Activated CD4-positive, alpha-beta T cell treated with anti-CD3 and anti-CD28 coated beads for 24 hours (primary cell): ENCODE data around the gene ANTXR1.
"Not testable (repeated sequence)": the region's sequence is repeated elsewhere in the genome, so short reads cannot be mapped to it uniquely, and the experiment has no call there.

Experiments
- DNase-seq, 2 donors: peaks; one replicate each; pipeline ENCODE4 v3.0.0-alpha.2; 2020; ENCODE audit warnings: low read depth in 2 of 2

Gene ANTXR1

GRCh38 chr2:69165091-69165880, 152.3 kb downstream of the ANTXR1 start:
- DNase-seq, result no peak

DNA sequence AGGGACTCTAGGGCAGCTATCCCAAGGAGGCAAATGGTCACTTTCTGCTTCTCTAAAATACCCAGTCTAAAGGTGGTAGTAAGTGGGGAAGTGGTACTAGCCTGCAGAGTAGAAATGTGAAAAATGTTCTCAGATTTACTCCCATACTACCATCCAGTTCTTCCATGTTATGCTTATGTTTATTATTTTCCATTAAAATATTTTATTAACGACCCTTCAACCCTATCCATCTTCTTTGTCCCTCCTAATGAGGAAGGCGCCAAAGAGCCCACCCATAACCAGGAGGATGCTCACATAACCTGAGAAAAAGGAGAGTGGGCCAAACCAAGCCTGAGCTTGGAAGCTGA, 153.5 kb downstream of the ANTXR1 start:
- no peak for DNase-seq

GRCh38 chr2:69166812-69167468, 154.0 kb downstream of the ANTXR1 start:
- no peak for DNase-seq

DNA sequence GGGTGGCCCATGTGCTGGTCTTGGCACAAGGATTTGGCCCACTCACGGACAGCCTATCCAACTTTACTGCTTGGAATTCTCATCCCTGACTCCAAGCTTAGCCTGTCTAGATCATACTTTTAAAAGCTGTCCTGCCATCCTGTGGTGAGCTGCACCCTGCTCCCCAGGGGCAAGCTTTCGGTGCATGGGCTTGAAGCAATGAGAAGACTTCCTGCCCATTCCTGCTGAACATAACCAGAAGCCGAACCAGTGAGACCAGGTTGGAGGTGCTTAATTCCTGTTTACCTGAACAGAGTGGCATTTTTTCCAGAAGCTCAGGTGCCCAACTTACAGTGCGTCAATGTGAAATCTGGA, 154.5 kb downstream of the ANTXR1 start:
- DNase-seq, result no peak

- no peak for DNase-seq
Measured at GRCh38 chr2:69168144-69168813, 155.3 kb downstream of the ANTXR1 start.

DNA sequence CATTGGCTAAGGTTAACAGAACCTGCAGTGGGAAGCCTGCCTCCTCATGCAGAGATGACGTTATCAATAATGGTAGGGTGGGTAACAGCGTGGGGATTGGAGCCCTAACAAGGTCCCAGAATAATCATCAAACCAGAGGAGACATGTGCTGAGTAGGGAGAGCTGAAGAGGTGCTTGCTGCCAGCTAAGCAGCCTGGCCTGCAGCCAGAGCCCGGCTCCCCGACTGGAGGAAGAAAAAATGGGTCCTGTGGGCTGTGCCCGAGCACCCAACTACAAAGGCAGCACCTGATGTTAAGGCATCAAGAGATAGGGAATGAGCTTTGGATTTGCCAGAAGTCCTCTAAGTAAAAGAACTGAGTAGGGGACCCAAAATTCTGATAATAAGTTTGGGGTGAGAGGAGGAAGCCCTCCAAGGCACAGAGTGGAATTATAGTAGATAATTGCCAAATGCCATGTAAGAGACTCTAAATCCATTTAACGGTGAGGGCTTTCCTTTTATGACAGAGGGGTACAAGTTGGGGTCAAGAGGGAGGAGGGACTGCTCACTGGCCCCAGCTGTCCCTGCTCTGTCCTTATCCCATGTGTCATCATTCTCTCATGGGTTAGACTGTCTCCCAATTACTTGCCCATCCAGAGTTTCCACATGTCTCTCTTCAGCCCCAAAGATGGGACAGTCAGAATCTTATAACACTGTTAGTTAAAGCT, 156.1 kb downstream of the ANTXR1 start:
- DNase-seq, result no peak

DNA sequence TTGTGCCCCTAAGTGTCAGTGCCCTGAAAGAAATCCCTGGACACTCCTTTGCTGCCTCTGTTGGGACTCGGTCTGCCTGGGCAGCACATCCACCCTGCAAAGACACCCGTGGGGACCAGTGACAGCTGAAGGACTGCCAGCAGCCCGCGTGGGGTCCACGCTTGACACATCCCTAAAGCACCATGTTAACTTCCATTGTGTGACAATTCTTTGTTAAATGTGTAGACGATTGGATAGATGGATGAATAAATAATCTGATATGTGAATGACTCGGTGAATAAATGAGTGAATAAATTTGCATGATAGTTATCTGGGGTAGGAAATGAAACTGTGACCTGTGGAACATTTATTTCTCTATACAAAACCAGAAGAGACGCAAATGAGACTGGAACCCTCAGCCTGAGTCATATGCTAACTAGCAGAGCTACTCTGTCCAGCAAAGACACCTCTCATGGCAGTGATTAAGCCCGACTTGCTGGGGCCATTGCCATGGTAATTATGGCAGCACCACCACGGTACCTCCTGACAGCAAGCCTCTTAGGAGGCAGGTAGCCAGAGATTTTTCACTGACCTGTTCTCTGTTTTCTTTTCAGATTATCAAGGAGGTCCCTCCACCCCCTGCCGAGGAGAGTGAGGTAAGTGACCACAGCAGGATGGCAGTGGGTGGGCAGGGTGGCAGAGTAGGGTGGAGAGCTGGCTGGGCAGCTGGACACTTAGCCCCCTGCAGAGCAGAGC, 156.8 kb downstream of the ANTXR1 start:
- no peak for DNase-seq

DNA sequence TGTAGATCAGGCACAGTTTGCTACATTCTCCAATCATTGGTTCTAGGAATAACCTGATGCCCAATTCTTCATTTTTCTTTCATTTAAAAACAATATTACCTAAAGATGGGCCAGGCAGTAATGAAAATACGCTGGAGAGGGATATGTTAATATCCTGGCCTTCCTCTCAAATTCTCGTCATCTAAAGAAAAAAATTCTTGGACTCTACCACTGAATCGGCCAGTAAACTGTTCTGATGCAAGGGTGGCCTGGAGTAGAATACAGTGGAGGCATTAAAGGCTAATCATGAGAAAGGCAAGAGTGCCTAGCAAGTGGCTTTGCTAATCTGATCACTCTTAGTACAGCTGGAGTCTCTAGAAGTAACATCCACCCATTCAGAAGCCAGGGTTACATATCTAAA, 157.7 kb downstream of the ANTXR1 start:
- DNase-seq, result no peak

GRCh38 chr2:69171116-69171896, 158.3 kb downstream of the ANTXR1 start:
- no peak for DNase-seq

DNA sequence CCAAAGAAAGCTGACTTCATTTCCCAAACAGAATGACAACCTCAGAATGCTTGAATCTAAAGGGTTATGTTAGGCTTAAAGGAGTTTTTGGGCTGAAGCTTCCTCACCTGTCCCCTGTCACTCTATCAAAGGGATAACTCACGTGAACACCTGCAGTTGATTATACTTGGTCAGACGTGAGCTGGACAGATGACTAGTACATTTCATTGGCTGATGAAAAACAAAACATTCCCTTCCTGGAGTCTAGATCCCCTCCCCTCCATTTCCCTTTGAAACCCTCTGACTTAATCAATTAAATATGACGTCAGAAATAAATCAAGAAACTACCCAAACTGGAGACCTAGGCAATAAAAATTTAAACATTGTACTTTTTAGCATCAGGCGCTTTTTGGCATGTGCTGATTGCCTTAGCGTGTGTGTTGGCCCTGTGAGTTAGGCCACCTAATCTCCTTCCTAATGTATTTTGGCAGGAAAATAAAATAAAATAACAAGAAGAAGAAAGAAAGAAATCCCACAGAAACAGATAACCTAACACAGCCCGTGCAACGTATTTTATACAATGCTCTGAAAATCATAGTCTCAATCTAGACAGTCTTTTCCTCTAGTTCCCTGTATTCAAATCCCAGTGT, 159.0 kb downstream of the ANTXR1 start:
- DNase-seq, result no peak

DNA sequence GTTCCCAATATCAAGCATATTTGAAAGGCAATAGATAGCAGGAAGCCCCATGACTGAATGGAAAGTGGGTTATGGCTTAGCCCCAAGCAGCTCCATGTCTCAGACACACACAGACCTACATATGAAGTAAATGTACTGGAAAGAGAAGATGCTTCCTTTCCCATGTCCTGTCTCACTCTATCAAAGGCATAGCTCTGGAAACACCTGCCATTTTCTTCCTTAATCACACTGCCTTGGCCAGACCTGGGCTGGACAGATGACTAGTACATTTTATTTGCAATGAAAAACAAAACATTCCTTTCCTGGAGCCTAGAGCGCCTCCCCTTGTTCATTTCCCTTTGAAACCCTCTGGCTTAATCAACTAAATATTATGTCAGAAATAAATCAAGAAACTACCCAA, 160.7 kb downstream of the ANTXR1 start:
- no peak for DNase-seq

- DNase-seq, result not testable (repeated sequence)
Measured at GRCh38 chr2:69174211-69174610, 161.2 kb downstream of the ANTXR1 start.

- no peak for DNase-seq
Measured at GRCh38 chr2:69175790-69176715, 163.1 kb downstream of the ANTXR1 start.

GRCh38 chr2:69177063-69177771, 164.2 kb downstream of the ANTXR1 start:
- DNase-seq, result no peak

DNA sequence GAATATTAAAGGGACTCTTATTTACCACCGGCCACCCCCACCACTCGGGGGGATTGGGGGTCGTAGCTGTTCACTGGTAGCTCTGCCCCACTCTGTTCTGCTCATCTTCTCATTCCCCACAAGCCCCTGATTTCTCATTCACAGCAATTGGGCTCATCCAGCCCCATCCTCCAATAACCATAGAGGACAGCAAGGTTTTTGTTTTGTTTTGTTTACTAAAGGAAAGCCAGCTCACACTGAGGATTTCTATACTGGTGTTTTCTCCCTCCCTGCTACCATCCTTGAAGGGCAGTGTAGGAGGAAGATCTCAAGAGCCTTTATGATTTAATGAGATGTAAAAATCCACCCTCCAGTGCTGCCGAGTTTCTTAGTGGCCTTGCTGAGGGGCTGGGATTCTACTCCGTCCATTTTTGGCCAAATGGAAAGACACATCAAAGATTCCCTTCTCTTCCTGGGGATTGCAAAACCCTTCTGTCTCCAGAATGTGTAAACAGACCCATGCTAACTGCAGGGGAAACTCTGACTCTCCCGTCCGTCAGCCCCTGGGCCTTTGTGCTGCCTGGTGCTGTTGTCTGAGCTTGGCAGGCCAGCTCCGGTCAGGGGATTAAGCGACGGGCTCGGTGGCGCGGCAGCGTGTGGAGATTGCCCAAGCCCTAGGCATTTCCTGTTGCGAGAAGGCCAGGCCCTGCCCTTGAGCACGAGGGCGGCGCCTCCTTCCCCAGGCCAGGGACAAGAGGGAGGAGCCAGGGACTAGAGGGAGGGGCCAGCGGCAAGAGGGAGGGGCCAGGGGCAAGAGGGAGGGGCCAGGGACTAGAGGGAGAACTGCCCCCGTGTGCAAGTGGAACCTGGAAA, 165.0 kb downstream of the ANTXR1 start:
- DNase-seq, result no peak

- no peak for DNase-seq
Measured at GRCh38 chr2:69178756-69179155, 165.8 kb downstream of the ANTXR1 start.

GRCh38 chr2:69180227-69180626, 167.2 kb downstream of the ANTXR1 start:
- no peak for DNase-seq

GRCh38 chr2:69180974-69181373, 168.0 kb downstream of the ANTXR1 start:
- DNase-seq, result no peak
